KMS-11 (cell line): ENCODE data around the gene BRAF.

ENCODE experiments used
- H2AFZ ChIP-seq: fragments of 200-600 bp; sonication (generic); 2 replicates; pipeline ENCODE4 v1.6.1; 2016; ENCODE audit warnings: antibody characterized with exemption, mixed run types, low read depth
- H3K27ac ChIP-seq: fragments of 200-600 bp; sonication (generic); 2 replicates; pipeline ENCODE4 v1.6.1; 2016; ENCODE audit warnings: mild to moderate bottlenecking, mixed run types
- H3K27me3 ChIP-seq: fragments of 200-600 bp; sonication (generic); 2 replicates; pipeline ENCODE4 v1.6.1; 2017; ENCODE audit warnings: mild to moderate bottlenecking, low read depth, mixed run types, moderate library complexity; ENCODE audit not compliant: insufficient read depth
- H3K36me3 ChIP-seq: fragments of 200-600 bp; sonication (generic); 2 replicates; pipeline ENCODE4 v1.6.1; 2017; ENCODE audit warnings: mild to moderate bottlenecking, mixed run types; ENCODE audit not compliant: insufficient read depth
- H3K4me1 ChIP-seq: fragments of 200-600 bp; sonication (generic); 2 replicates; pipeline ENCODE4 v1.6.1; 2016; ENCODE audit warnings: mild to moderate bottlenecking, low read depth, mixed run types; ENCODE audit not compliant: poor library complexity, severe bottlenecking
- H3K4me2 ChIP-seq: fragments of 200-600 bp; sonication (generic); 2 replicates; pipeline ENCODE4 v1.7.0; 2016; ENCODE audit warnings: mild to moderate bottlenecking, mixed run types
- H3K4me3 ChIP-seq: fragments of 200-600 bp; sonication (generic); IDR thresholded peaks from 2 replicates; pipeline ENCODE4 v1.6.1; 2017; ENCODE audit warnings: low read depth, low read length, mixed read lengths; ENCODE audit not compliant: insufficient read depth
- H3K79me2 ChIP-seq: fragments of 200-600 bp; sonication (generic); 2 replicates; pipeline ENCODE4 v1.6.1; 2016; ENCODE audit warnings: low read depth, mixed run types; ENCODE audit not compliant: insufficient read depth
- H3K9ac ChIP-seq: fragments of 200-600 bp; sonication (generic); 2 replicates; pipeline ENCODE4 v1.6.1; 2016; ENCODE audit warnings: mild to moderate bottlenecking, mixed run types
- H4K20me1 ChIP-seq: fragments of 200-600 bp; sonication (generic); 2 replicates; pipeline ENCODE4 v1.6.1; 2016; ENCODE audit warnings: mild to moderate bottlenecking, mixed run types; ENCODE audit not compliant: insufficient read depth
- CTCF ChIP-seq: fragments of 200-600 bp; sonication (generic); conservative IDR thresholded peaks from 2 replicates; pipeline ENCODE4 v1.6.1; 2017; ENCODE audit warnings: low read depth, mild to moderate bottlenecking, antibody characterized with exemption, low read length, moderate library complexity, mixed read lengths

The BRAF gene

GRCh38 chr7:140674899-140675701 lies 249.6 kb downstream of the BRAF start:
- H4K20me1 ChIP-seq = no peaks in the 10 kb centered on the region
- TF ChIP-seq CTCF = no peak
- H3K79me2 ChIP-seq = no peaks in the 10 kb centered on the region
- H3K27ac ChIP-seq = no peak overlapping the region
- H3K27me3 ChIP-seq = no peaks in the 10 kb centered on the region
- H3K4me1 ChIP-seq = peaks cover 28% of the 10 kb centered on the region
- no peak overlapping the region for H2AFZ ChIP-seq
- H3K36me3 ChIP-seq = no peaks in the 10 kb centered on the region
- no peak overlapping the region for H3K9ac ChIP-seq
- peak overlapping the region; percentile 10; the same call in 1 of the 2 replicates for H3K4me2 ChIP-seq
- H3K4me3 ChIP-seq = no peak overlapping the region

- no peak overlapping the region; the same call in 1 of the 2 replicates for H3K4me2 ChIP-seq
- no peaks in the 10 kb centered on the region for H3K27me3 ChIP-seq
- H3K4me1 ChIP-seq = peaks cover 28% of the 10 kb centered on the region
- TF ChIP-seq CTCF = no peak
- no peak overlapping the region for H3K9ac ChIP-seq
- no peaks in the 10 kb centered on the region for H4K20me1 ChIP-seq
- no peaks in the 10 kb centered on the region for H3K36me3 ChIP-seq
- no peak overlapping the region for H2AFZ ChIP-seq
- no peaks in the 10 kb centered on the region for H3K79me2 ChIP-seq
- no peak overlapping the region for H3K27ac ChIP-seq
- no peak overlapping the region for H3K4me3 ChIP-seq
Observed at GRCh38 chr7:140674356-140674800, 250.4 kb downstream of the BRAF start.

GRCh38 chr7:140673774-140674155 lies 251.0 kb downstream of the BRAF start:
- H3K4me2 ChIP-seq = peak overlapping the region; percentile 49
- no peak overlapping the region for H3K27ac ChIP-seq
- H3K9ac ChIP-seq = no peak overlapping the region
- no peaks in the 10 kb centered on the region for H3K36me3 ChIP-seq
- TF ChIP-seq CTCF = no peak
- no peak overlapping the region for H3K4me3 ChIP-seq
- no peaks in the 10 kb centered on the region for H4K20me1 ChIP-seq
- peak overlapping the region; percentile 81; the same call in 1 of the 2 replicates for H2AFZ ChIP-seq
- H3K4me1 ChIP-seq = peaks cover 28% of the 10 kb centered on the region
- no peaks in the 10 kb centered on the region for H3K79me2 ChIP-seq
- H3K27me3 ChIP-seq = no peaks in the 10 kb centered on the region

GRCh38 chr7:140673063-140673773 lies 251.5 kb downstream of the BRAF start:
- Histone ChIP-seq H3K4me3 (no peak overlapping the region), H3K79me2 (no peaks in the 10 kb centered on the region), H3K4me1 (peaks cover 28% of the 10 kb centered on the region), H2AFZ (peak overlapping the region; percentile 81), H3K27me3 (no peaks in the 10 kb centered on the region), H3K36me3 (no peaks in the 10 kb centered on the region), H4K20me1 (no peaks in the 10 kb centered on the region), H3K9ac (peak overlapping the region; percentile 79), H3K4me2 (peak overlapping the region; percentile 49), H3K27ac (peak overlapping the region; percentile 47; the same call in 1 of the 2 replicates)
- TF ChIP-seq CTCF = no peak
